Muscle of arm (tissue), 12 donors: ENCODE data around the gene MIPEP. TPM values are rescaled to one million over a fixed set of nuclear protein-coding genes. Genes with fewer than 3 reads are reported as not detected.

Experiments
- DNase-seq: peaks from one replicate; pipeline ENCODE4 v3.0.0-alpha.2; 2013
- polyA plus RNA-seq, 12 donors: library from polyadenylated mRNA; unstranded; fragments of 120-200 nt; gene quantifications; one replicate each; pipeline ENCODE4 v1.2.1, GENCODE V29; 2013; ENCODE audit not compliant: insufficient read length in 12 of 12

The MIPEP gene
- polyA plus RNA-seq, 12 donors = 6.6 to 15.1 (median 8.8) TPM; not detected in 1

DNA sequence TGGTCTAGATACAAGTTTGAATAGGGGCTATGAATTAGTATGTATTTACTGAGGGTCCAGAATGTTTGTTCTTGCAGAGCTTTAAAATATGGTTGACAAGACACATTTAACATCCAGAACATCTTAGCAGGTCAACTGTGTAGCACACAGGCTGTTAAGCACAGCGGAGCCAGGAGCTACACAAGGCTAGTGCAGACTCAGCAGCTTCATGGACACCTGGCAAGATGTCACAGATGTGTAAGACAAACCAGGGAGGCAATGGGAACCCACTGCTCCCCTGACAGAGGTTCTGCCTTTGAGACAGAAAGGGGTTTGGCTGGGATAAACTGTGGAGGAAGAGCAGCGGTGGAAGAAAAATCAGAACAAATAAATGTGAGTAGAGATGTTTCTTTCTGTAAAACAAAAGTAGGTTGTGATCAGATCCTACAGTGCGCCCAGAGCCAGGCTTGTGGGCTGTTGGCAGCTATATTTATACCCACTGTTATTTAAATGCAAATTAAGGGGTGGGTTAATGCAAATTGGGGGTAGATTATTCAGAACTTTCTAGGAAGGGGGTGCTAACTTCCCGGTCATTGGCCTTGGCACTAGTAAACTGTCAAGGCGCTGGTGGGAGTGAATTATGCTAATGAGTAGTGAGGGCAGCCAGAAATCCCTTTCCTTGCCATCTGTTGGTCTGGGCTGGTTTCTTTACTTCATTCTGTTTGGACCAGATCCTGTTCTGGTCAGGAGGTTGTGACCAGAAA, 33.0 kb downstream of the MIPEP start:
- DNase-seq = no peak

DNA sequence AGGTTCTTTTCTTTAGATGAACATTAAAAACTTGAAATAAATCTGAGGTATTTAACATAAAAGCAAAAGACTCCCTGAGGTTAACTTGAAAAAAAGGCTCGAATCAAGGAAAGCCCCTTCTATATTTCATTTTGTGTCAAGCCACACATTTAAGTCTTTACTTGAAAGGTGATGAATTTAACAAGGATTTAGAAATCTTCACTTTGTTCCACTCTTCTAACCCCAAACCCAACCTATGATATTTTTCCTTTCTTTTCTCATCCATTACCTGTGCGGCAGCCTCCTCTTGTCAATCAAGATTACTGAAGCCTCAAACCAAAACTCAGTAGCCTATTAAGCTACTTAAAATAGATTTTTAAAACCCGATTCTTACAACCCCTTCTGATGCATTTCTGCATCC, 33.8 kb downstream of the MIPEP start:
- DNase-seq = no peak

DNA sequence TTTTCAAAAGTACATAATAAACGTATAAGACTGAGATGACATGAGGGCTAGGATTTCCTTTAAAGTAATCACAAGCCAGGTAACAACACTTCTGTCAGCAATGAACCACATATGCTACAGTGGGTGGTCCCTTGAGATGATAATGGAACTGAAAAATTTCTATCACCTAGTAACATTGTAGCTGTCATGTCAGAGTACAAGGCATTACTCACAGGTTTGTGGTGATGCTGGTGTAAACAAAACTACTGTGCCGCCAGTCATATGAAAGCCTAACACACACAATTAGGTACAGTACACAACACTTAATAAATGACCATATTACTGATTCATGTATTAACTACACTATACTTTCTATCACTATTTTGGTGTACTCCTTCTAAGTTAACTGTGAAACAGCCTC, 36.8 kb downstream of the MIPEP start:
- no peak for DNase-seq

- no peak for DNase-seq
These were observed 38.1 kb downstream of the MIPEP start for GRCh38 chr13:23851106-23851505.

- DNase-seq = no peak
These were observed 39.1 kb downstream of the MIPEP start for GRCh38 chr13:23850134-23850533.

GRCh38 chr13:23849670-23850069, 39.5 kb downstream of the MIPEP start:
- no peak for DNase-seq

- DNase-seq = no peak
These were observed 40.5 kb downstream of the MIPEP start for GRCh38 chr13:23848646-23849141.

DNA sequence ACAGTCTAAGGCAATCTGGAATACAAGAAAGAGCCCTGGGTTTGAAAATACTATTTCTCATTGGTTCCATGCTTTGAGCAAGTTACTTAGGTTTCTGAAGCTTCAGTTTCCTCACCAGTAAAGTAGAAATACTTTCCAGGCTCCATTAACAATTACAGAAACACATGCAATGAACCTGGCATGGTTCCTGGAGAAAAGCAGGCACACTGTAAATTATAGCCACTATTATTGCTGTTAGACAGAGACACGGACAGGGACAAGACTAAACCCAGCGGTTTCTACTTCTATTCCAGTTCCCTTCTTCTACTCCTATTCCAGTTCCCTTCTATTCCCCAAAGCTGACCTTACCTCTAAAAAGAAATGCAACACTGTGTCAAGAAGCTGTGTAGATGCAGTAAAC, 41.2 kb downstream of the MIPEP start:
- DNase-seq = no peak

- no peak for DNase-seq
These were observed 41.7 kb downstream of the MIPEP start for GRCh38 chr13:23847497-23847896.

DNA sequence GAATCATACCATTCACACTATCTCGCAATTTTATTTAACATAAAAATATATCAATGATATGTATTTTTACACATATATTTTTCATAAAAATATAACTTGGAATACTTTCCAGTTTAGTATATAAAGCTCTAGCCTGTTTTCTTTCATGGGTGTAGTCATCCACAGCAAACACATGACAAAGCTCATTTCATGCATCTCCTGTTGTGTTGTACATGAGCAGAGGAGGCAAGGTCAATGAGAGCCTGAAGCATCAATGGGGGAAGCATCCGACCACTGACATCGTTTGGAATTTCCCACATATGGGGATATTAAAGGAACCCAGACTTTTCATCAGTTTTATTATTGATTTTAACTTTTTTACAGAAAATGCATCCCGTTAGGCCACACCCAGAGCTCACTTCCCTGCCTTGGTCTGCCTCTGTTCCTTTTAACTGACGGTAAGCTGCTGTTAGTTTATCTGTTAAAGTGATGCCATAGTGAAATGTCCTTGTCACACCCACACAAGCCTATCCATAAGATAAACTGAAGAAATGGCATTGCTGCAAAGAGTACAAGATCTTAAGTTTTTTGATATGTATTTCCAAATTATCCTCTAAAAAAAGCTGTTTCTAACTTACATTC, 44.0 kb downstream of the MIPEP start:
- no peak for DNase-seq

GRCh38 chr13:23844132-23844531, 45.1 kb downstream of the MIPEP start:
- DNase-seq = no peak

DNA sequence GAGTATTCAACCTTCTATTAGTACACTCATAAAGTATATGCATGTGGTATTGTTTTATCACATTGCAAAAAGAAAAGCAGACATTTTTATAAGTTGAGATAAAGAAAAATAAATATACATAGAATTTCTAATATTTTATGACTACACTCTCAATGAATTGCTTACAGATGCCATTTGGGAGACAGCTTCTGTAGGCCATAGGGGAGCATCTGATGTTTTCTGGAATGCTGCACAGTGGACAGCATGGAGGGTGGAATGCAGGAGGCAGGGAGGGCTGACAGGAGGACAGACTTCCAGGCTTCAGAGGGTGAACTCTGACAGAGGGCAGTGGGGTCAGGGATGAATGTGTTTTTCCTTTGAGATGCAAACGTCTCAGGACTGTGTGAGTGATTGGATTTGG, 45.8 kb downstream of the MIPEP start:
- DNase-seq = no peak

GRCh38 chr13:23842406-23842805, 46.8 kb downstream of the MIPEP start:
- no peak for DNase-seq

DNA sequence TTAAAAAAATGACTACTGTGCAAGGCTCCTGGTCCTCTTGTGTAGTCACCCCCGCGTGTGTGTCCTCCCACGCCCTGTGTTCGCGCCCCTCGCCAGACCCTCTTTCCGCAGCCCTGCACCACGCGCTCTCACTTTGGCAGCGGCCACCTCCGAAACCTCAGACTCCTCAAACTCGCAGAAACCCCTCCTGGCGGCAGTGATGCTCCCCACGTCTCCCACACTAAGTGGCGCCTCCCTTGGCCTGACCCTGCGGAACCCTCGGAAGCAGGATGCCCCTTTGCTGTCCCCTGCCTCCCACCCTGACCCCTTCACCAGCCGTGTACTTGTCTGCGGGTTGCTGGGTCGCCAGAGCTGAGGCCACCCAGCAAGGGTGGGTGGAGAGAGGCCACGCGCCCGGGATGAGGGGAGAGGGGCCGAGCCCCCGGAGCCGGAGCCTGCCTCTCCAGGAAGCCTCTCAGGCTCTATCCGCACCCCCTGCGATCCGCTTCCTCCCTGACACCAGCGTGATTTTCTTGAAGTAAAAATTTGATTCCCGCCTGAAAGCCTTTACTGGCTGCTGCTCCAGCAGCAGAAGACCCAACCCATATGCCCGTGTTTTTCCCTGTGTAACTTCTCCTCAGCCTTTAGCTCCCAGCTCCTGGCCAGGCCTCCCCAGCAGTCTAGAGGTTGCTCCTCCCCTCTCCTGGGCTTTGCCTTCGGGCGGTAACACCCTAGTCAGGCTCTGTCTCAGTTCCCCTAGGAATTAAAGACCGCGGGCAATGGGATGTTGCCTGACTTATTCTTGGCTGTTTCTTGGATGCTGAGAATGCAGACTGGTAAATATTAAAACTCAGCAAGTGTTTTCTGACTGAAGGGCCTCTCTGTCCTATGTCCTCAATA, 55.2 kb downstream of the MIPEP start:
- DNase-seq = no peak

- DNase-seq = no peak
These were observed 60.3 kb downstream of the MIPEP start for GRCh38 chr13:23828866-23829265.

DNA sequence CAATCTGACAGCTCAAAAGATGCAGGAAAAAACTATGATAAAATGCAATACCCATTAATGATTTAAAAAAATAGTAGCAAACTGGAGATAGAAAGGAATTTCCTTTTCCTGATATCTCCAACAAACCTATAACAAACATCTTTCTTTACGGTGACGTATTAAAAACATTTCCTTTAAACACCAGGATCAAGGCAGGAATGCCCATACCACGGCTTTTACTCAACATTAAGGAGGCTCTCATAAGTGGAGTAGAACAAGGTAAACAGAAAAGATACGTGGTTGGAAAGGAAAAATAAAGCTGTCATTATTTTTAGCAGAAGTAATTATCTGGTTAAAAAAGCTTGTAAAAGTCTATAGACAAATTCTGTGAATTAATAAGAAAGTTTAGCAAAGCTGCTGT, 61.1 kb downstream of the MIPEP start:
- no peak for DNase-seq

DNA sequence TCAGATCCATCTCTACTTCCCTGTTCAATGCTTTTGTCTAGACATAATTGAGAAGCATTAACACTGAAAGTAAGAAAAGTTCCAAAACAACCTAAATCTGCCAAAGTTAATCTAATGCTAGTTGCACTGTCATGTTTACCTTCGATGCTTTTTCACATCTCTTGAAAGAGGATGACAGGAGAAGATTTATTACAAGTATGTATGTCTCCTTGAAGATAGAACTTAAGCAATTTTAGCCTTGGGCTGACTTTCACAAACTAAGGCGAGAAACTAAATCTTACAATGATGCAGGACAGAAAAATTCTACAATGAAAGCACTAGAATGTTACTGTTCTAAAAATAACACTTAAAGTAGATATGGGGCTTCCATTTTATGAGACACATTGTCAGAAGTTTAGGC, 64.0 kb downstream of the MIPEP start:
- no peak for DNase-seq

- DNase-seq = no peak
These were observed 64.8 kb downstream of the MIPEP start for GRCh38 chr13:23824371-23824770.

DNA sequence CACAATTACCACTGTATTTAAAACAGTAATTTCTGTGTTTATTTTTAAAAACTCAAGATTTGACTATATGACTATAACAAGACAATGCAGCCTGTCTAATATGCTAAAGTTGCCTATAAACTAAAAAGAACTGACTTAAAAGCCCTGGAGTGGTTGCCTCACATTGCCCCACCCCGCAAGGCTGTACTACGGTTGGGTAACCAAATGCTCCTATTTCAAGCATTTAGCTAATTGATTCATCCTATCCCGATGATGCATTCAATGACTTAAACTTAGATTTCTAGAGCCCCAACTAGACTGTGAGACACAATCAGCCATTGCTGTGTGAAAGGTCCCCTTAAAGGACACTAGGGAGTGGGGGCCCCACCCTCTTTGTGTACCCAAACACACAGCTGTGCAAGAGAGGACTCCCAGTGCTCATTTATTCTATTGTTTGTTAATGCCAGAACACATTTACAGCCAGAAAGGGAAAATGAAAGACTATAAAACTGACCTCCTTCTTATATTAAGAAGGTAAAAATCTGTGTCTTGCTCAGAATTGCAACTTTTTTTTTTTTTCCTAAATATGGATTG, 66.9 kb downstream of the MIPEP start:
- no peak for DNase-seq

GRCh38 chr13:23820530-23820929, 68.7 kb downstream of the MIPEP start:
- DNase-seq = no peak

- no peak for DNase-seq
These were observed 71.4 kb downstream of the MIPEP start for GRCh38 chr13:23817830-23818229.

- DNase-seq = no peak
These were observed 72.1 kb downstream of the MIPEP start for GRCh38 chr13:23817136-23817535.
